Tibial nerve (tissue), 4 donors: ENCODE results near the gene ARHGAP6. TPM values are rescaled to one million over a fixed set of nuclear protein-coding genes. Genes with fewer than 3 reads are reported as not detected.

Experiments used
- DNase-seq, 2 donors: peaks; one replicate each; pipeline ENCODE4 v3.0.0-alpha.2; 2019; ENCODE audit warnings: low spot score in 2 of 2
- H3K27ac ChIP-seq, 4 donors: fragments of 200-600 bp; sonication (generic) in 3 of 4; one replicate each; pipeline ENCODE4 v1.5.1; 2017 to 2019; ENCODE audit warnings: mild to moderate bottlenecking in 1 of 4
- H3K27me3 ChIP-seq, 2 donors: fragments of 200-600 bp; sonication (generic) in 1 of 2; one replicate each; pipeline versions ENCODE4 v1.5.1 to v1.6.0; 2017 to 2019
- H3K36me3 ChIP-seq, 3 donors: fragments of 200-600 bp; sonication (generic); one replicate each; pipeline ENCODE4 v1.5.1; 2018 to 2019
- H3K4me1 ChIP-seq, 4 donors: fragments of 200-600 bp; sonication (generic) in 3 of 4; one replicate each; pipeline ENCODE4 v1.5.1; 2017 to 2019
- H3K4me3 ChIP-seq, 4 donors: fragments of 200-600 bp; sonication (generic) in 3 of 4; one replicate each; pipeline ENCODE4 v1.5.1; 2017 to 2019; ENCODE audit warnings: mild to moderate bottlenecking in 1 of 4, moderate library complexity in 1 of 4
- H3K9me3 ChIP-seq, 4 donors: fragments of 200-600 bp; sonication (generic) in 3 of 4; one replicate each; pipeline ENCODE4 v1.5.1; 2017 to 2019
- CTCF ChIP-seq, 5 experiments: fragments of 200-600 bp in 3 of 5; fragments of 450-650 bp in 2 of 5; sonication (generic) in 3 of 5; IDR thresholded peaks; one replicate each; pipeline ENCODE4 v1.5.1; 2016 to 2019; ENCODE audit warnings: antibody characterized with exemption in 5 of 5, mild to moderate bottlenecking in 3 of 5, moderate library complexity in 2 of 5
- EP300 ChIP-seq, 2 donors: sonication (generic); formaldehyde crosslinking; IDR thresholded peaks; one replicate each; pipeline ENCODE4 v1.6.1; 2017; ENCODE audit warnings: antibody characterized with exemption in 2 of 2, mild to moderate bottlenecking in 1 of 2
- POLR2A ChIP-seq, 2 donors: fragments of 450-650 bp; IDR thresholded peaks; one replicate each; pipeline ENCODE4 v1.6.1; 2017; ENCODE audit warnings: antibody characterized with exemption in 2 of 2, mild to moderate bottlenecking in 2 of 2, moderate library complexity in 2 of 2
- WGBS, 2 donors: methylation state at CpG; one replicate each; pipeline ENCODE4 v1.1.5; 2018; 5-methylcytosine and 5-hydroxymethylcytosine counted together
- total RNA-seq, 4 donors: library from RNA; depleted of rRNA; stranded (reverse); fragments of >200 nt; gene quantifications; one replicate each; pipeline ENCODE4 v1.1.0, GENCODE V29; 2016

ARHGAP6 gene
- total RNA-seq, 4 donors from 2014 or later, result 16.0 to 51.9 (median 39.3) TPM

- Histone ChIP-seq H3K27me3 (no peaks in the 10 kb centered on the region), H3K4me1 (no peaks in the 10 kb centered on the region), H3K9me3 (no peaks in the 10 kb centered on the region), H3K36me3 (no peaks in the 10 kb centered on the region), H3K4me3 (no peak overlapping the region), H3K27ac (peak overlapping the region in 2 of 4 donors; percentile 28 to 50)
- 24 to 34% methylated on average over 5 of the region's 5 CpGs for WGBS, 2 donors
- no peak for DNase-seq
- TF ChIP-seq CTCF (IDR thresholded peaks at IDR 0.05), result no peak
- TF ChIP-seq POLR2A (IDR thresholded peaks at IDR 0.05), result no peak
- TF ChIP-seq EP300 (IDR thresholded peaks at IDR 0.05), result no peak
These were observed 203.6 kb downstream of the ARHGAP6 start for GRCh38 chrX:11462136-11462535.

GRCh38 chrX:11461201-11462001 lies 204.3 kb downstream of the ARHGAP6 start:
- no peaks in the 10 kb centered on the region for H3K4me1 ChIP-seq
- H3K27me3 ChIP-seq, result no peaks in the 10 kb centered on the region
- H3K27ac ChIP-seq, result peak overlapping the region in 2 of 4 donors; percentile 26 to 50
- TF ChIP-seq CTCF (IDR thresholded peaks at IDR 0.05) (no peak), EP300 (IDR thresholded peaks at IDR 0.05) (no peak), POLR2A (IDR thresholded peaks at IDR 0.05) (no peak)
- no peak overlapping the region for H3K4me3 ChIP-seq
- H3K9me3 ChIP-seq, result no peaks in the 10 kb centered on the region
- no peaks in the 10 kb centered on the region for H3K36me3 ChIP-seq
- DNase-seq, result no peak
- 63 to 65% methylated on average over 5 of the region's 5 CpGs for WGBS, 2 donors

- Histone ChIP-seq H3K4me3 (no peak overlapping the region), H3K36me3 (no peaks in the 10 kb centered on the region), H3K9me3 (no peaks in the 10 kb centered on the region), H3K27ac (no peak overlapping the region), H3K27me3 (no peaks in the 10 kb centered on the region), H3K4me1 (no peaks in the 10 kb centered on the region)
- TF ChIP-seq POLR2A (IDR thresholded peaks at IDR 0.05), result no peak
- TF ChIP-seq CTCF (IDR thresholded peaks at IDR 0.05), result no peak
- TF ChIP-seq EP300 (IDR thresholded peaks at IDR 0.05), result no peak
- DNase-seq, result no peak
- 62 to 100% methylated on average over 2 of the region's 2 CpGs for WGBS, 2 donors
These were observed 205.4 kb downstream of the ARHGAP6 start for GRCh38 chrX:11460347-11460746.

- Histone ChIP-seq H3K36me3 (no peaks in the 10 kb centered on the region), H3K4me3 (no peak overlapping the region), H3K27me3 (no peaks in the 10 kb centered on the region), H3K4me1 (no peaks in the 10 kb centered on the region), H3K27ac (no peak overlapping the region), H3K9me3 (no peaks in the 10 kb centered on the region)
- whole genome bisulfite sequencing, 2 donors, result 38 to 47% methylated on average over 3 of the region's 3 CpGs
- DNase-seq, result no peak
- TF ChIP-seq EP300 (IDR thresholded peaks at IDR 0.05), result no peak
- no peak for TF ChIP-seq CTCF (IDR thresholded peaks at IDR 0.05)
These were observed 207.6 kb downstream of the ARHGAP6 start for GRCh38 chrX:11458170-11458569.

- Histone ChIP-seq H3K36me3 (no peaks in the 10 kb centered on the region), H3K4me3 (no peak overlapping the region), H3K27me3 (no peaks in the 10 kb centered on the region), H3K9me3 (no peaks in the 10 kb centered on the region), H3K27ac (no peak overlapping the region), H3K4me1 (peaks cover 0 to 3% (median 0%) of the 10 kb centered on the region in 4 donors)
- WGBS, 2 donors, result 70 to 81% methylated on average over 5 of the region's 5 CpGs
- TF ChIP-seq POLR2A (IDR thresholded peaks at IDR 0.05), result no peak
- no peak for DNase-seq
These were observed 214.6 kb downstream of the ARHGAP6 start for GRCh38 chrX:11451151-11451550.
